GM21423 (cell line): ENCODE data around the gene GXYLT2.

ENCODE experiments used
- ATAC-seq: cut with Tn5 transposase; IDR thresholded peaks from one replicate; pipeline ENCODE4 v1.9.1; 2021; ENCODE audit warnings: mild to moderate bottlenecking, moderate library complexity; ENCODE audit not compliant: unreplicated experiment

The GXYLT2 gene

GRCh38 chr3:72930754-72931153, 42.9 kb downstream of the GXYLT2 start:
- ATAC-seq = no peak

GRCh38 chr3:72932416-72932815, 44.6 kb downstream of the GXYLT2 start:
- no peak for ATAC-seq

- ATAC-seq = no peak
Measured at GRCh38 chr3:72938471-72939265, 50.8 kb downstream of the GXYLT2 start.

- ATAC-seq = no peak
Measured at GRCh38 chr3:72941245-72941644, 53.4 kb downstream of the GXYLT2 start.

GRCh38 chr3:72942427-72942826, 54.6 kb downstream of the GXYLT2 start:
- no peak for ATAC-seq

- no peak for ATAC-seq
Measured at GRCh38 chr3:72944696-72945095, 56.9 kb downstream of the GXYLT2 start.

GRCh38 chr3:72947715-72948490, 60.1 kb downstream of the GXYLT2 start:
- ATAC-seq = no peak

GRCh38 chr3:72949016-72949415, 61.2 kb downstream of the GXYLT2 start:
- no peak for ATAC-seq

- no peak for ATAC-seq
Measured at GRCh38 chr3:72950372-72950771, 62.5 kb downstream of the GXYLT2 start.

- ATAC-seq = no peak
Measured at GRCh38 chr3:72950801-72951200, 63.0 kb downstream of the GXYLT2 start.

- ATAC-seq = no peak
Measured at GRCh38 chr3:72951259-72951722, 63.4 kb downstream of the GXYLT2 start.

GRCh38 chr3:72953325-72953956, 65.6 kb downstream of the GXYLT2 start:
- ATAC-seq = no peak

GRCh38 chr3:72957297-72957696, 69.5 kb downstream of the GXYLT2 start:
- no peak for ATAC-seq

- ATAC-seq = no peak
Measured at GRCh38 chr3:72959336-72959735, 71.5 kb downstream of the GXYLT2 start.

GRCh38 chr3:72960812-72961518, 73.1 kb downstream of the GXYLT2 start:
- ATAC-seq = no peak

GRCh38 chr3:72961752-72962151, 73.9 kb downstream of the GXYLT2 start:
- ATAC-seq = no peak

- no peak for ATAC-seq
Measured at GRCh38 chr3:72962317-72962716, 74.5 kb downstream of the GXYLT2 start.

- ATAC-seq = no peak
Measured at GRCh38 chr3:72964633-72965032, 76.8 kb downstream of the GXYLT2 start.

GRCh38 chr3:72968266-72968664, 80.4 kb downstream of the GXYLT2 start:
- no peak for ATAC-seq

- ATAC-seq = no peak
Measured at GRCh38 chr3:72969766-72970165, 81.9 kb downstream of the GXYLT2 start.

GRCh38 chr3:72970942-72971341, 83.1 kb downstream of the GXYLT2 start:
- ATAC-seq = no peak
